Keratinocyte (primary cell): ENCODE results near the gene NT5C. TPM values are rescaled to one million over a fixed set of nuclear protein-coding genes. Genes with fewer than 3 reads are reported as not detected.

Source experiments
- DNase-seq: peaks from one replicate; pipeline ENCODE4 v3.0.0-alpha.2; 2011; ENCODE audit warnings: low read depth, missing footprints, low spot score
- FAIRE-seq: peaks from 2 replicates; lab custom pipeline; 2011; peaks lifted over from hg19 to GRCh38; lab: Jason Lieb, UNC
- H2AFZ ChIP-seq: 2 replicates; pipeline ENCODE4 v1.6.0; 2012; ENCODE audit warnings: low read length, control low read depth, inconsistent platforms; ENCODE audit not compliant: control insufficient read depth
- H3K27ac ChIP-seq: 2 replicates; pipeline ENCODE4 v1.5.1; 2011; ENCODE audit warnings: low read length; ENCODE audit not compliant: control insufficient read depth, insufficient read depth
- H3K27me3 ChIP-seq: 3 replicates; pipeline ENCODE4 v1.6.0; 2011; ENCODE audit warnings: low read length; ENCODE audit not compliant: control insufficient read depth, insufficient read depth; ENCODE audit errors: extremely low read depth
- H3K36me3 ChIP-seq, 2 experiments: 2 replicates in 1 of 2; 3 replicates in 1 of 2; pipeline ENCODE4 v1.5.1; 2011; ENCODE audit warnings: low read length in 2 of 2, mild to moderate bottlenecking in 1 of 2; ENCODE audit not compliant: control insufficient read depth in 2 of 2, insufficient read depth in 2 of 2; ENCODE audit errors: extremely low read depth in 1 of 2
- H3K4me1 ChIP-seq: 3 replicates; pipeline ENCODE4 v1.5.1; 2011; ENCODE audit warnings: low read length; ENCODE audit not compliant: control insufficient read depth, insufficient read depth; ENCODE audit errors: extremely low read depth
- H3K4me2 ChIP-seq: 3 replicates; pipeline ENCODE4 v1.6.0; 2011; ENCODE audit warnings: low read depth, low read length; ENCODE audit not compliant: control insufficient read depth, insufficient read depth; ENCODE audit errors: extremely low read depth
- H3K4me3 ChIP-seq, 3 experiments: fragments of 200-600 bp in 1 of 3; sonication (generic) in 1 of 3; 2 replicates in 2 of 3; 3 replicates in 1 of 3; pipeline ENCODE4 v1.5.1; 2011 to 2016; ENCODE audit warnings: low read length in 3 of 3, mild to moderate bottlenecking in 3 of 3, control low read depth in 2 of 3, inconsistent platforms in 1 of 3, low read depth in 1 of 3, mixed read lengths in 1 of 3, mixed run types in 1 of 3, moderate library complexity in 1 of 3; ENCODE audit not compliant: control insufficient read depth in 2 of 3, insufficient read depth in 2 of 3; ENCODE audit errors: extremely low read depth in 1 of 3
- H3K79me2 ChIP-seq: 2 replicates; pipeline ENCODE4 v1.6.0; 2012; ENCODE audit warnings: low read length; ENCODE audit not compliant: control insufficient read depth, insufficient read depth
- H3K9ac ChIP-seq: 3 replicates; pipeline ENCODE4 v1.6.0; 2011; ENCODE audit warnings: low read length; ENCODE audit not compliant: control insufficient read depth, insufficient read depth; ENCODE audit errors: extremely low read depth
- H3K9me1 ChIP-seq: 3 replicates; pipeline ENCODE4 v1.6.0; 2011; ENCODE audit warnings: low read length; ENCODE audit not compliant: control insufficient read depth, insufficient read depth; ENCODE audit errors: extremely low read depth
- H3K9me3 ChIP-seq: 2 replicates; pipeline ENCODE4 v1.5.1; 2012; ENCODE audit warnings: low read depth, low read length; ENCODE audit not compliant: control insufficient read depth
- H4K20me1 ChIP-seq: 3 replicates; pipeline ENCODE4 v1.6.0; 2011; ENCODE audit warnings: low read length; ENCODE audit not compliant: control insufficient read depth, insufficient read depth; ENCODE audit errors: extremely low read depth
- EZH2 ChIP-seq: IDR thresholded peaks from one replicate; pipeline ENCODE4 v1.6.1; 2012; ENCODE audit warnings: inconsistent platforms, mild to moderate bottlenecking, low read length, moderate library complexity
- dilution Hi-C: fragments of 300-500 bp; cut with MboI; formaldehyde crosslinking; loops from one replicate; pipeline ENCODE4 v1.7.0; 2020; ENCODE audit warnings: low sequenced_read_pairs; ENCODE audit not compliant: extremely low pct_ligation_motif_present
- polyA plus RNA-seq, 5 experiments: library from polyadenylated mRNA; depleted of rRNA in 3 of 5; stranded (reverse) in 3 of 5; stranded (forward) in 1 of 5; unstranded in 1 of 5; fragments of >200 nt; gene quantifications; 1 replicate in 1 of 5; 2 replicates in 3 of 5; 3 replicates in 1 of 5; pipeline versions ENCODE4 v1.2.1 to v1.2.3, GENCODE V29; 2011 to 2012; ENCODE audit warnings: missing spikeins in 2 of 5, low read depth in 1 of 5, low replicate concordance in 1 of 5
- TF ChIP-seq, protein P1 (sequence below), 3 experiments: IDR thresholded peaks in 1 of 3; conservative IDR thresholded peaks in 1 of 3; optimal IDR thresholded peaks in 1 of 3; 2 replicates in 2 of 3; 3 replicates in 1 of 3; pipeline versions ENCODE3 to v1.5.1; 2011; ENCODE audit warnings: low read length in 3 of 3, mild to moderate bottlenecking in 3 of 3, moderate library complexity in 2 of 3, control low read depth in 1 of 3, inconsistent platforms in 1 of 3; ENCODE audit not compliant: insufficient read depth in 2 of 3; ENCODE audit errors: extremely low read depth in 1 of 3

The NT5C gene
- polyA plus RNA-seq, 1 donor (not counting 4 experiments of a cell fraction or from before 2014, with no cell fraction given): 29.9 TPM

DNA sequence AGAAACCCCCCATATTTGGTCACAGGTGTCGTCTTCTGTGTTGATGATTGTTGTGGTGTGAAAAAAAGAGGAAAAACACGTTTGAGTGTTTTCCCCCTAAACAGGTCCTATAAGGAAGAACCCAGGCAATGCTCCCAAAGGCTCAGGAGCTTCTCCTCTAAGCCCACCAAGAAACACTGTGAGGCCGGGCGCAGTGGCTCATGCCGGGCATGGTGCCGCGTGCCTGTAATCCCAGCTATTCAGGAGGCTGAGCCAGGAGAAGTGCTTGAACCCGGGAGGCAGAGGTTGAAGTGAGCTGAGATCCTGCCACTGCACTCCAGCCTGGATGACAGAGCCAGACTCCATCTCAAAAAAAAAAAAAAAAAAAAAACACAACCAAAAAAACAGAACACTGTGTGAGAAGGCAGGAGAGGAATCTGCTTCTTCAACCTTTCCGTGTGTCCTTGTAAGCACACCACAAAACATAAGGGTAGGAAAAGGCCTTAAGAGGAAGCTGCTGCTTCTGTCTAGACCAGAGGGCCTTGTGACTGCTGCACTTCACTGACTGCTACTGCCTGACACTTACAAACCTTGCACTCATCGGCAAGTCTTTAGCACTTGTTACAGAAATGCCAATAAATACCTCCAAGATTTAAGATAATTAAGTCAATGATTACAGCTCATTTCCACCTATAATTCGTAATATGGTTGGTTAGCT lies 13.4 kb upstream of the NT5C start:
- no peak for DNase-seq
- dilution Hi-C loops: no loop called here
- peaks cover 45 to 69% of the 10 kb centered on the region in 2 experiments for H3K36me3 ChIP-seq

DNA sequence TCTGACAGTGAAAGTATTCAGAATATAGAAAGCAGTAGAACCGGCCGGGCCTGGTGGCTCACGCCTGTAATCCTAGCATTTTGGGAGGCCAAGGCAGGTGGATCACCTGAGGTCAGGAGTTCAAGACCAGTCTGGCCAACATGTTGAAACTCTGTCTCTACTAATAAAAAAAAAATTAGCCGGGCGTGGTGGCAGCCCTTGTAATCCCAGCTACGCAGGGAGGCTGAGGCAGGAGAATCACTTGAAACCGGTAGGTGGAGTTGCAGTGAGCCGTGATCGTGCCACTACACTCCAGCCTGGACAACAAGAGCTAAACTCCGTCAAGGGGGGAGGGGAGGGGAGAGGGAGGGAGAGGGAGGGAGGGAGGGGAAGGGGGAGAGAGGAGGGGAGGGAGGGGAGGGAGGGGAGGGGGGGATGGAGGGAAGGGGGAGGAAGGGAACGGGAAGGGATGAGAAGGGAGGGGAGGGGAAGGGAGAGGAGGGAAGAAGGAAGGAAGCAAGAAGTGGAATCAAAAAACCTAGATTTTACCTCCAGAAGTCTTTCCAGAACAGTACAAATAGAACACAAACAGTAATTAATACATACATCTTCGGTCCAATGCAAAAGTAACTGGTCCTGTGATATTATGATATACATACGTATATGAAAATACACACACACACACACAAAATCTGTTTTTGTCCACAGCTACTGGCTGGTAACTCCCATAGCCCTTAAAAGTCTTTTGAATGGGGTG lies 10.9 kb upstream of the NT5C start:
- no peaks in the 10 kb centered on the region for H3K4me1 ChIP-seq
- H3K9me1 ChIP-seq: no peaks in the 10 kb centered on the region
- H3K4me3 ChIP-seq: no peak overlapping the region
- no peaks in the 10 kb centered on the region for H3K27me3 ChIP-seq
- no peak overlapping the region for H3K4me2 ChIP-seq
- dilution Hi-C loops: no loop called here
- no peaks in the 10 kb centered on the region for H3K9me3 ChIP-seq
- DNase-seq: no peak
- no peak overlapping the region for H3K9ac ChIP-seq
- FAIRE-seq: no peak
- no peak for TF ChIP-seq EZH2
- TF ChIP-seq, protein P1, sequence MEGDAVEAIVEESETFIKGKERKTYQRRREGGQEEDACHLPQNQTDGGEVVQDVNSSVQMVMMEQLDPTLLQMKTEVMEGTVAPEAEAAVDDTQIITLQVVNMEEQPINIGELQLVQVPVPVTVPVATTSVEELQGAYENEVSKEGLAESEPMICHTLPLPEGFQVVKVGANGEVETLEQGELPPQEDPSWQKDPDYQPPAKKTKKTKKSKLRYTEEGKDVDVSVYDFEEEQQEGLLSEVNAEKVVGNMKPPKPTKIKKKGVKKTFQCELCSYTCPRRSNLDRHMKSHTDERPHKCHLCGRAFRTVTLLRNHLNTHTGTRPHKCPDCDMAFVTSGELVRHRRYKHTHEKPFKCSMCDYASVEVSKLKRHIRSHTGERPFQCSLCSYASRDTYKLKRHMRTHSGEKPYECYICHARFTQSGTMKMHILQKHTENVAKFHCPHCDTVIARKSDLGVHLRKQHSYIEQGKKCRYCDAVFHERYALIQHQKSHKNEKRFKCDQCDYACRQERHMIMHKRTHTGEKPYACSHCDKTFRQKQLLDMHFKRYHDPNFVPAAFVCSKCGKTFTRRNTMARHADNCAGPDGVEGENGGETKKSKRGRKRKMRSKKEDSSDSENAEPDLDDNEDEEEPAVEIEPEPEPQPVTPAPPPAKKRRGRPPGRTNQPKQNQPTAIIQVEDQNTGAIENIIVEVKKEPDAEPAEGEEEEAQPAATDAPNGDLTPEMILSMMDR (optimal IDR thresholded peaks at IDR 0.05 in 1 of 3, IDR thresholded peaks at IDR 0.05 in 1 of 3, conservative IDR thresholded peaks at IDR 0.05 in 1 of 3; ENCODE audit: extremely low read depth in 1 of 3, insufficient read depth in 2 of 3, low read length in 3 of 3): no peak
- H2AFZ ChIP-seq: no peak overlapping the region
- no peak overlapping the region for H3K27ac ChIP-seq
- H4K20me1 ChIP-seq: peaks cover 2% of the 10 kb centered on the region
- H3K36me3 ChIP-seq: peaks cover 47 to 62% of the 10 kb centered on the region in 2 experiments
- H3K79me2 ChIP-seq: peaks cover 24% of the 10 kb centered on the region

More for the DNA sequence above, 13.4 kb upstream of the NT5C start:
- no peaks in the 10 kb centered on the region for H3K9me1 ChIP-seq
- no peak overlapping the region for H3K4me3 ChIP-seq
- H2AFZ ChIP-seq: no peak overlapping the region
- FAIRE-seq: no peak
- H3K4me2 ChIP-seq: no peak overlapping the region
- H4K20me1 ChIP-seq: peaks cover 7% of the 10 kb centered on the region
- no peaks in the 10 kb centered on the region for H3K9me3 ChIP-seq
- H3K27ac ChIP-seq: no peak overlapping the region
- no peaks in the 10 kb centered on the region for H3K27me3 ChIP-seq
- H3K4me1 ChIP-seq: no peaks in the 10 kb centered on the region
- H3K9ac ChIP-seq: no peak overlapping the region
- H3K79me2 ChIP-seq: peaks cover 48% of the 10 kb centered on the region
- TF ChIP-seq, protein P1 (optimal IDR thresholded peaks at IDR 0.05 in 1 of 3, IDR thresholded peaks at IDR 0.05 in 1 of 3, conservative IDR thresholded peaks at IDR 0.05 in 1 of 3; ENCODE audit: extremely low read depth in 1 of 3, insufficient read depth in 2 of 3, low read length in 3 of 3): no peak
- TF ChIP-seq EZH2: no peak
